ENCODE data around the gene KCNN3. TPM values are rescaled to one million over a fixed set of nuclear protein-coding genes. Genes with fewer than 3 reads are reported as not detected.
A peak's percentile ranks its signal among the peaks of the same experiment; 100 is the strongest.

The KCNN3 gene
- total RNA-seq, 1 donor from 2014 or later, result 4.0 TPM

- intact Hi-C loops (cut with micrococcal nuclease), result loop anchor here (5.0 kb wide), 1 partner anchor 208 kb away; no protein-coding TSS in a partner anchor
- peak; percentile 99 for ATAC-seq
- DNase-seq, result peak; percentile 79
These were observed 200.4 kb downstream of the KCNN3 start for GRCh38 chr1:154669464-154670282.

- DNase-seq, result no peak
- ATAC-seq, result no peak
- intact Hi-C loops (cut with micrococcal nuclease), result loop anchor here (5.0 kb wide), 1 partner anchor 211 kb away; no protein-coding TSS in a partner anchor
These were observed 203.9 kb downstream of the KCNN3 start for GRCh38 chr1:154666051-154666790.

- ATAC-seq (no peak), DNase-seq (no peak)
- intact Hi-C loops (cut with micrococcal nuclease), result loop anchor here (5.0 kb wide), 1 partner anchor 213 kb away; no protein-coding TSS in a partner anchor
These were observed 205.6 kb downstream of the KCNN3 start for GRCh38 chr1:154664331-154665002.

GRCh38 chr1:154663471-154664060 is 206.5 kb downstream of the KCNN3 start:
- ATAC-seq (peak; percentile 77), DNase-seq (no peak)
- intact Hi-C loops (cut with micrococcal nuclease), result no loop called here

- ATAC-seq (no peak), DNase-seq (no peak)
- intact Hi-C loops (cut with micrococcal nuclease), result no loop called here
These were observed 209.0 kb downstream of the KCNN3 start for GRCh38 chr1:154661110-154661509.

GRCh38 chr1:154659823-154660592 is 210.1 kb downstream of the KCNN3 start:
- no peak for DNase-seq
- no peak for ATAC-seq
- intact Hi-C loops (cut with micrococcal nuclease), result no loop called here

- DNase-seq (no peak), ATAC-seq (peak; percentile 24)
- intact Hi-C loops (cut with micrococcal nuclease), result no loop called here
These were observed 212.5 kb downstream of the KCNN3 start for GRCh38 chr1:154657556-154657955.

GRCh38 chr1:154652893-154653292 is 217.2 kb downstream of the KCNN3 start:
- ATAC-seq, result no peak
- no peak for DNase-seq
- intact Hi-C loops (cut with micrococcal nuclease), result no loop called here

Other genes starting within 250 kb of the KCNN3 start
- 66.6 TPM for gene PMVK, start 66.4 kb upstream of the KCNN3 start, total RNA-seq
- gene PBXIP1, start 85.8 kb upstream of the KCNN3 start, total RNA-seq, result 60.4 TPM
- gene PYGO2, start 91.5 kb upstream of the KCNN3 start, total RNA-seq, result 14.7 TPM
- gene SHC1, start 100.5 kb upstream of the KCNN3 start, total RNA-seq, result 62.1 TPM
- 16.7 TPM for gene CKS1B, start 104.4 kb upstream of the KCNN3 start, total RNA-seq
- gene FLAD1, start 113.1 kb upstream of the KCNN3 start, total RNA-seq, result 31.4 TPM
- gene LENEP, start 123.3 kb upstream of the KCNN3 start, total RNA-seq, result not detected
- gene ZBTB7B, start 132.5 kb upstream of the KCNN3 start, total RNA-seq, result 58.9 TPM
- 0.37 TPM for gene DCST2, start 163.5 kb upstream of the KCNN3 start, total RNA-seq
- not detected for gene DCST1, start 163.5 kb upstream of the KCNN3 start, total RNA-seq
- 84.2 TPM for gene ADAM15, start 181.0 kb upstream of the KCNN3 start, total RNA-seq
- gene EFNA4, start 193.5 kb upstream of the KCNN3 start, total RNA-seq, result 2.3 TPM
- gene EFNA3, start 208.6 kb upstream of the KCNN3 start, total RNA-seq, result 1.1 TPM